ENCODE results near the gene DNAH2. TPM values are rescaled to one million over a fixed set of nuclear protein-coding genes. Genes with fewer than 3 reads are reported as not detected.

The DNAH2 gene
- total RNA-seq, 4 donors from 2014 or later, result 0.08 to 0.31 TPM; not detected in 2

GRCh38 chr17:7849130-7849750 lies 131.7 kb downstream of the DNAH2 start:
- H3K36me3 ChIP-seq, result peaks cover 0 to 89% of the 10 kb centered on the region in 2 donors
- H3K9me3 ChIP-seq, result no peaks in the 10 kb centered on the region
- H3K27ac ChIP-seq, result peak overlapping the region in 1 of 4 donors; percentile 17
- peak in 1 of 2 donors; percentile 7 for TF ChIP-seq POLR2A (IDR thresholded peaks at IDR 0.05)
- TF ChIP-seq CTCF (IDR thresholded peaks at IDR 0.05), result no peak
- no peak for TF ChIP-seq POLR2AphosphoS5 (IDR thresholded peaks at IDR 0.05)
- no peak for ATAC-seq
- no peak overlapping the region for H3K4me3 ChIP-seq
- H3K4me1 ChIP-seq, result peaks cover 4 to 39% (median 12%) of the 10 kb centered on the region in 3 donors
- 88% methylated on average over 4 of the region's 35 CpGs; no CpG with 5 or more reads in 1 of the 2 donors for WGBS, 2 donors (ENCODE audit: low coverage in 1 of 2)
- H3K27me3 ChIP-seq, result no peaks in the 10 kb centered on the region

DNA sequence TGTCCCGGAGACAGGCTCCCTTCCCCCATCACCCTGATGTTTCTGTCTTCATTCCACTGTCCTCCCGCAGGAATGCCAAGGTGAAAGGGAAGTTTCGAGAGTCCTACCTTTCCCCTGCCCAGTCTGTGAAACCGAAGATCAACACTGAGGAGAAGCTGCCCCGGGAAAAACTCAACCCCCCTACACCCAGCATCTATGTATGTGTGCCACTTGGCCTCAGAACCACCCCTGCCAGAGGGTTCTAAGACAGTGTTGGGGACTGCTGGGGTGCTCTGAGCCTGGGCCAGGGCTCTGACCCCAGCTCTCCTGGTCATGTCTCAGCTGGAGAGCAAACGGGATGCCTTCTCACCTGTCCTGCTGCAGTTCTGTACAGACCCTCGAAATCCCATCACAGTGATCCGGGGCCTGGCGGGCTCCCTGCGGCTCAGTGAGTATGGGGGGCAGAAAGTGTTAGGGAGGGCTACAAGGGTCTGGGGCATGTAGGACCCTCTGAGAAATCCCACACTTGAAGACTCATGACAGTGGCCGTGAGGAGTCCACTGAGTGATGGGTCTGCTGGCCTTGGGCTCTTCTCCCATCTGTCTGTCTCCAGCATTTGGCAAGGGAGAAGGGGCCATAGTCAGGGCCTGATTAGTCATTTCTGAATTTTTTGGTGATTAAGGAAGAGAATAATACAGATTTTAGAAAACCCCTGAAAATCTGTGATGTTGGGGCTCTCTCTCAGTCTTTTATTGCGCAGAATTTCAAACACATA lies 132.4 kb downstream of the DNAH2 start:
- H3K9me3 ChIP-seq, result no peaks in the 10 kb centered on the region
- peaks cover 4 to 41% (median 12%) of the 10 kb centered on the region in 3 donors for H3K4me1 ChIP-seq
- H3K27ac ChIP-seq, result peak overlapping the region in 1 of 4 donors; percentile 17
- H3K36me3 ChIP-seq, result peaks cover 0 to 91% of the 10 kb centered on the region in 2 donors
- TF ChIP-seq CTCF (IDR thresholded peaks at IDR 0.05) (no peak), POLR2A (IDR thresholded peaks at IDR 0.05) (no peak), EP300 (IDR thresholded peaks at IDR 0.05) (no peak), POLR2AphosphoS5 (IDR thresholded peaks at IDR 0.05) (no peak)
- ATAC-seq, result no peak
- no peak overlapping the region for H3K4me3 ChIP-seq
- H3K27me3 ChIP-seq, result no peaks in the 10 kb centered on the region
- WGBS, 2 donors (ENCODE audit: low coverage in 1 of 2), result 100% methylated on average over 1 of the region's 12 CpGs

DNA sequence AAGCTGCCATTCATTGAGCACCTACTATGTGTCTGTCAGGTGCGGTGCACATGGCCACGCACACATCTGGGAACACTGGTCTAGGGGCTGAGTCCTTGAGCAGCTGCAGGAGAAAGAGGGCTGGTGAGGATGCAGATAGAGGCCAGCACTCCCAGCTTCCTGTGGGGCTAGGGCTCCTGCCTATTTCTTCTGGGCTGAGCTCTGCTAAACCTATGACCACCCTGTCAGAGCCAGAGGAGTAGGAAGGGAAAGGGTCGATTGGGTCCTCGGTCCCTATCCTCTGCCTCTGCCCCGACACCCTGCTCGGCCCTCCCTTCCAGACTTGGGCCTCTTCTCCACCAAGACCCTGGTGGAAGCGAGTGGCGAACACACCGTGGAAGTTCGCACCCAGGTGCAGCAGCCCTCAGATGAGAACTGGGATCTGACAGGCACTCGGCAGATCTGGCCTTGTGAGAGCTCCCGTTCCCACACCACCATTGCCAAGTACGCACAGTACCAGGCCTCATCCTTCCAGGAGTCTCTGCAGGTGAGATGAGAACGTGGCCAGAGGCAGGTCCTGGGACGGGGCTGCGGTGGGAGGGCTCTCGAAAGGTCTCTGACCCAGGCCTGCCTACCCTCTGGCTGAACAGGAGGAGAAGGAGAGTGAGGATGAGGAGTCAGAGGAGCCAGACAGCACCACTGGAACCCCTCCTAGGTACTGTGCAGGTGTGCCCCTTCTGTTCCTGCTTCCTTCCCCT lies 133.3 kb downstream of the DNAH2 start:
- Histone ChIP-seq H3K27ac (peak overlapping the region in 3 of 4 donors; percentile 30 to 65 (median 54)), H3K27me3 (no peaks in the 10 kb centered on the region), H3K9me3 (no peaks in the 10 kb centered on the region), H3K4me3 (no peak overlapping the region), H3K4me1 (peaks cover 0 to 41% (median 12%) of the 10 kb centered on the region in 3 donors), H3K36me3 (peaks cover 0 to 84% of the 10 kb centered on the region in 2 donors)
- ATAC-seq, result no peak
- 100% methylated on average over 2 of the region's 17 CpGs; no CpG with 5 or more reads in 1 of the 2 donors for WGBS, 2 donors (ENCODE audit: low coverage in 1 of 2)
- TF ChIP-seq CTCF (IDR thresholded peaks at IDR 0.05), result no peak
- no peak for TF ChIP-seq POLR2AphosphoS5 (IDR thresholded peaks at IDR 0.05)
- no peak for TF ChIP-seq POLR2A (IDR thresholded peaks at IDR 0.05)
- TF ChIP-seq EP300 (IDR thresholded peaks at IDR 0.05), result no peak

- WGBS, 2 donors (ENCODE audit: low coverage in 1 of 2), result 0% methylated on average over 1 of the region's 60 CpGs; no CpG with 5 or more reads in 1 of the 2 donors
- H3K27ac ChIP-seq, result peak overlapping the region in 3 of 4 donors; percentile 30 to 65 (median 54)
These were observed 134.1 kb downstream of the DNAH2 start for GRCh38 chr17:7851438-7852261.

More at GRCh38 chr17:7851438-7852261, 134.1 kb downstream of the DNAH2 start:
- no peaks in the 10 kb centered on the region for H3K9me3 ChIP-seq
- peaks cover 0 to 76% of the 10 kb centered on the region in 2 donors for H3K36me3 ChIP-seq
- ATAC-seq, result peak; percentile 81
- TF ChIP-seq CTCF (IDR thresholded peaks at IDR 0.05) (peak in 3 of 4 experiments; percentile 99), EP300 (IDR thresholded peaks at IDR 0.05) (no peak), POLR2AphosphoS5 (IDR thresholded peaks at IDR 0.05) (peak; percentile 66), POLR2A (IDR thresholded peaks at IDR 0.05) (no peak)
- H3K4me3 ChIP-seq, result peak overlapping the region in 1 of 2 donors; percentile 19
- H3K27me3 ChIP-seq, result no peaks in the 10 kb centered on the region
- H3K4me1 ChIP-seq, result peaks cover 3 to 45% (median 20%) of the 10 kb centered on the region in 3 donors
